ENCODE measurements around the gene BRD2. TPM values are rescaled to one million over a fixed set of nuclear protein-coding genes. Genes with fewer than 3 reads are reported as not detected.

The BRD2 gene
- total RNA-seq, 1 donor from 2014 or later = 238 TPM

DNA sequence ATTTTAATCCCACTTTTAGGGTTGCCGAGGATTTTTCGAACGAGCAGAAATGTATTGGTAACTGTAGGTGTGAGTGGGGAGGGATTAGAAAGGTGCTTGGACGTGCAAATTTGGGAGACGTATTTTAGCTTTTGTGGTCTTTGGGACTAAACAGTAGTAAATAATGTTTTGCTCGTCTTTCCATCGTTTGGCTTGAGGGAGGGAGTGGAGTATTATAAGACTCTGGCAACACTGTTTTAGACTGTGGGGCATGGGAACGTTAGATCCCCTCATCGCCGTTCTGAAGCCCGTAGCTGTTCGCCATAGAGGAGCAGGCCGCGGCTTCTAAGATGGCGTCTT, 2.8 kb downstream of the BRD2 start:
- H3K27me3 Mint-ChIP-seq = no peaks in the 10 kb centered on the region
- DNase-seq (ENCODE audit: low spot score, unreplicated experiment) = no peak
- no peaks in the 10 kb centered on the region for H3K9me3 Mint-ChIP-seq (ENCODE audit: low read depth)
- peak overlapping the region; percentile 92 for H3K4me3 Mint-ChIP-seq (ENCODE audit: low read depth)
- peaks cover 40% of the 10 kb centered on the region for H3K36me3 Mint-ChIP-seq (ENCODE audit: insufficient read depth)
- TF ChIP-seq, protein P1, sequence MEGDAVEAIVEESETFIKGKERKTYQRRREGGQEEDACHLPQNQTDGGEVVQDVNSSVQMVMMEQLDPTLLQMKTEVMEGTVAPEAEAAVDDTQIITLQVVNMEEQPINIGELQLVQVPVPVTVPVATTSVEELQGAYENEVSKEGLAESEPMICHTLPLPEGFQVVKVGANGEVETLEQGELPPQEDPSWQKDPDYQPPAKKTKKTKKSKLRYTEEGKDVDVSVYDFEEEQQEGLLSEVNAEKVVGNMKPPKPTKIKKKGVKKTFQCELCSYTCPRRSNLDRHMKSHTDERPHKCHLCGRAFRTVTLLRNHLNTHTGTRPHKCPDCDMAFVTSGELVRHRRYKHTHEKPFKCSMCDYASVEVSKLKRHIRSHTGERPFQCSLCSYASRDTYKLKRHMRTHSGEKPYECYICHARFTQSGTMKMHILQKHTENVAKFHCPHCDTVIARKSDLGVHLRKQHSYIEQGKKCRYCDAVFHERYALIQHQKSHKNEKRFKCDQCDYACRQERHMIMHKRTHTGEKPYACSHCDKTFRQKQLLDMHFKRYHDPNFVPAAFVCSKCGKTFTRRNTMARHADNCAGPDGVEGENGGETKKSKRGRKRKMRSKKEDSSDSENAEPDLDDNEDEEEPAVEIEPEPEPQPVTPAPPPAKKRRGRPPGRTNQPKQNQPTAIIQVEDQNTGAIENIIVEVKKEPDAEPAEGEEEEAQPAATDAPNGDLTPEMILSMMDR (IDR thresholded peaks at IDR 0.05; ENCODE audit: unreplicated experiment) = no peak
- peak overlapping the region; percentile 100 for H3K27ac Mint-ChIP-seq
- H3K4me1 Mint-ChIP-seq (ENCODE audit: low read depth) = peaks cover 33% of the 10 kb centered on the region

DNA sequence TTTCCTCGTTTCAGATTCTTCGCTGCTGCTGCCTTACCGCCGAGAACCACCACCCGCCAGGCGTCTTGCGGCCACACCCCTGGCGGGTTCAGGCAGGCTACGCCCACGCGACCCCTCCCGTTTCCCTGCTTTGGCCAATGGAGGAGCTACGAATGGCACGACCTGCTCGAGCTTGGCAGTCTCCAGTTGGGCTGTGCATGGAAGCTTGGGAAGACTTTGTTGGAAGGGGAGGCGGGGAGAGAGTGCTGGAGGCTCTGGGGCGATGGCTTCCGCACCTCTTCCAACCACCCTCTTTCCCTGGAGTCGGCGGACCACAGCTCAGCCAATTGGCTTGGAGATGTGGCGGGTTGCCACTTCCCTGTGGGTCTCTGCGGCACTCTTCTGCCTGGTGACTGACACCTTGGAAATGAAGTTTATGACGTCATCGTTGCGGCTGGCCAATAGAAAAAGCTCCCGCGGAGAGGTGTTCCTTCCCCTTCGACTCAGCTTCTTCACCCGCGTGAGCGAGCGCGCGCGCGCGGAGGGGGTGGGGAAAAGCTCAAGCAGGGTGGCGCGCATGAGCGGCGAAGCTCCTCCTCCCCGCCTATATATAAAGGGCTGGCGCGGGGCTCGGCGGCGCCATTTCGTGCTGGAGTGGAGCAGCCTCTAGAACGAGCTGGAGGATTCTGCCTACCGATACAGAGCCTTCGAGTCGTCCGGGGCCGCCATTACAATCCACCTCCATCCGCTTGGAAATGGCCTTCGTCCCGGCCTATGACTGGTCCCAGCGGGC, 3.4 kb downstream of the BRD2 start:
- no peaks in the 10 kb centered on the region for H3K27me3 Mint-ChIP-seq
- DNase-seq (ENCODE audit: low spot score, unreplicated experiment) = peak; percentile 99
- peaks cover 32% of the 10 kb centered on the region for H3K4me1 Mint-ChIP-seq (ENCODE audit: low read depth)
- H3K4me3 Mint-ChIP-seq (ENCODE audit: low read depth) = peak overlapping the region; percentile 92
- H3K9me3 Mint-ChIP-seq (ENCODE audit: low read depth) = no peaks in the 10 kb centered on the region
- H3K36me3 Mint-ChIP-seq (ENCODE audit: insufficient read depth) = peaks cover 45% of the 10 kb centered on the region
- TF ChIP-seq, protein P1 (IDR thresholded peaks at IDR 0.05; ENCODE audit: unreplicated experiment) = no peak
- peak overlapping the region; percentile 100 for H3K27ac Mint-ChIP-seq

DNA sequence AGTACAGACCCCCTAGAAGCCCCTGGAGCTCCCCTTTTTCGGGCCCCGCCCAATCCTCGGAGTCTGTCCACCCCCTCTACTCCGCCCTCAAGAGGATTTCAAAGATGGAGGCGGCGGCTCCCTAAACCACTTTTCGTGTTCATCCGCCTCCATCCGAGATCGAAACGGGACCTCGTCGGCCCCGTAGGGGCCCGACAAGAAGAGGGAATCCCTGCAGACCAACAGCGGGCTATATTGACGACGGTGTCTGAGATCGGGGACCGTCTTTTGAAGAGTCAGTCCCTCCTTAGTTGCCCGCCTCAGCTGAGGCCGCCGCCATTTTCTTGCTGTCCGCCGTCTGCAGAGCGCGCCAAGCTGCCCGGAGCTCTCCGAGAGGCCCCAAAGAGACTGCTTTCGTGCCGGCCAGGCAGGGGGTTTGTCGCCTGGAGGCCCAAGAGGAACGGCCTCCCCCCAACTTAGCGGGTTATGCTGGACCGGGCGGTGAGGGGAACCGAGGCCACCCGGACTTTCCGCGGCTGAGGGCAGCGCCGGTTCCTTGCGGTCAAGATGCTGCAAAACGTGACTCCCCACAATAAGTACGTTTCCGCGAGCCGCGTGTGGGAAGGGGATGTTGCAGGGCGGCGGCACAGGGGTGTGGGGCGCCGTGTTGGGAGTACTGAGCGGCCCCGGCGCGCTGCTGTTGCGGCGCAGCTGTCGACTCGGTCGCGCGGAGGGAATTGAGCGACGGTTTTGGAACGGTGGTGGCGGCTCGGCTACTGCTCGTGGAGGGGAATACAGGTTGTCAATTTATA, 4.2 kb downstream of the BRD2 start:
- H3K9me3 Mint-ChIP-seq (ENCODE audit: low read depth) = no peaks in the 10 kb centered on the region
- peaks cover 52% of the 10 kb centered on the region for H3K36me3 Mint-ChIP-seq (ENCODE audit: insufficient read depth)
- peak overlapping the region; percentile 92 for H3K4me3 Mint-ChIP-seq (ENCODE audit: low read depth)
- TF ChIP-seq, protein P1 (IDR thresholded peaks at IDR 0.05; ENCODE audit: unreplicated experiment) = no peak
- H3K4me1 Mint-ChIP-seq (ENCODE audit: low read depth) = peaks cover 28% of the 10 kb centered on the region
- no peaks in the 10 kb centered on the region for H3K27me3 Mint-ChIP-seq
- DNase-seq (ENCODE audit: low spot score, unreplicated experiment) = no peak
- H3K27ac Mint-ChIP-seq = peak overlapping the region; percentile 100

DNA sequence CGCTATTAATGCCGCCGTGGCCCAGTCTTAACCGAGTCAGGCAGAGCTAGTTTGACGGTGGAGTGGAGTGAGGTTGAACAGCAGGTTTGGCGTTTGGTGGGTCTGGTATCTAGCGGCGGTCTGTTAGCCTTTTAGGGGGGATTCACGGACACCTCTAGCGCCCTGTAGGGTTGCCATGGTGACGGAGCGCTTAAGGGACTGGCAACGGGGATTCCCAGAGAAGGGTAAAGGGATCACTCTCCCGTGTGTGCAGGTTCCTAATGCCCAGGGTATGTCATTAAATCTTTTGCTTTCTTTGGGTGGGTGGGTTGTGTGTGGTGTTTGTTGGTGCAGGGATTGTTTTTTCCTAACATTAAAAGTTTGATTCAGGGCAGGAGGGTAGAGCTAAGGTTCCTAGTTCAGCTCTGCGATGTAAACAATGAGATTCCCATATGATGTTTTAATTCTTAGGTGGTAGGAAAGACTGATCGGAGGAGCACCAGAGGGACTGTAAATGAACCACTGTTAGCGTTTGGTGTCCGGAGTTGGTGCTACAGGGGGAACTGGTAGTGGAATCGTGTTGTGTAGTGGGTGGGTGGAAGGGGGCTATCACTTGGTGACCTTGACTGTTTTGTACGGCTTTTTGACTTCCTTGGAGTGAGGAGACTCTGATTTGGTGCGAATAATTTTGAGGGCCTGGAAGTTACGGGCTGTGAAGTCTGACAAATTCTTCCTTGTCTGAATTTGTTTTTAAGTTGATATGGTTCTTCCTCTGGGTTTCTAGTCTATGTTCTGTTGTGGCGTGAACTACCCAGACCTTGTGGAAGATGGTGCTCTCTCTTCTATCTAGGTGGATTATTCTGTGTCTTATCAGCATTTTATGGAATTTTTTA, 5.0 kb downstream of the BRD2 start:
- Mint-ChIP-seq H3K4me3 (ENCODE audit: low read depth) (peak overlapping the region; percentile 92), H3K4me1 (ENCODE audit: low read depth) (peaks cover 27% of the 10 kb centered on the region), H3K9me3 (ENCODE audit: low read depth) (no peaks in the 10 kb centered on the region), H3K27me3 (no peaks in the 10 kb centered on the region), H3K27ac (peak overlapping the region; percentile 100), H3K36me3 (ENCODE audit: insufficient read depth) (peaks cover 60% of the 10 kb centered on the region)
- TF ChIP-seq, protein P1 (IDR thresholded peaks at IDR 0.05; ENCODE audit: unreplicated experiment) = no peak
- no peak for DNase-seq (ENCODE audit: low spot score, unreplicated experiment)

DNA sequence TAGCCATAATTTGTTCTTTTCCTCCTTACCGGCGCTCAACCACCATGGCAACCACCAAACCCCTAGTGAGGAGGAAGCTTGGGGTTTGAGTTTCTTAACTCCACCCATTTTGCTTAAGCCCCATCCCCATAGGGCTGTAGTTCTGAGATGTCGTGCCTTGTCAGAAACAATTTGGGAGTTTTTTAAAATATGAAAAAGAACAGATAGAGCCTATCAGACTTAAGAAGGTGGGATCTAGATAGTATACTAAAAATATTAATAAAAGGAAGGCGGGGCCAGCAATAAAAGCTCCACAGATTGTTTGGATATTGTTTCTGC, 5.6 kb downstream of the BRD2 start:
- no peaks in the 10 kb centered on the region for H3K9me3 Mint-ChIP-seq (ENCODE audit: low read depth)
- TF ChIP-seq, protein P1 (IDR thresholded peaks at IDR 0.05; ENCODE audit: unreplicated experiment) = no peak
- H3K36me3 Mint-ChIP-seq (ENCODE audit: insufficient read depth) = peaks cover 63% of the 10 kb centered on the region
- peaks cover 28% of the 10 kb centered on the region for H3K4me1 Mint-ChIP-seq (ENCODE audit: low read depth)
- H3K4me3 Mint-ChIP-seq (ENCODE audit: low read depth) = peak overlapping the region; percentile 92
- DNase-seq (ENCODE audit: low spot score, unreplicated experiment) = no peak
- H3K27ac Mint-ChIP-seq = peak overlapping the region; percentile 100
- no peaks in the 10 kb centered on the region for H3K27me3 Mint-ChIP-seq

All from progenitor cell of endocrine pancreas (in vitro differentiated cells).